ENCODE results near the gene AP3S1. TPM values are rescaled to one million over a fixed set of nuclear protein-coding genes. Genes with fewer than 3 reads are reported as not detected.

Gene AP3S1
- total RNA-seq, 2 experiments from 2014 or later = 33.2 to 33.6 TPM

- ChIA-PET POLR2A (interaction anchor here (1.0 kb wide), 1 partner anchor 204 kb away, joined by 4 read pairs; no protein-coding TSS in a partner anchor), CTCF (interaction anchor here (0.6 to 1.8 kb wide), 4 partner anchors 203 to 570 kb away, joined by 3 to 9 read pairs (median 4); no protein-coding TSS in a partner anchor)
- no peak overlapping the region for H3K27ac ChIP-seq (ENCODE audit: low read depth in 1 of 2, low read length in 2 of 2)
- peaks cover 66% of the 10 kb centered on the region for H3K4me1 Mint-ChIP-seq (ENCODE audit: low read depth)
- H3K27me3 ChIP-seq (ENCODE audit: control insufficient read depth in 1 of 2, insufficient read depth in 2 of 2, low read length in 2 of 2) = no peaks in the 10 kb centered on the region
- H3K9me3 Mint-ChIP-seq = no peaks in the 10 kb centered on the region
- peak in 6 of 14 experiments; percentile 18 to 79 (median 57) for DNase-seq
- peak; percentile 59 for TF ChIP-seq CTCF (IDR thresholded peaks at IDR 0.05)
- H3K27ac Mint-ChIP-seq = peak overlapping the region; percentile 97
- intact Hi-C loops (cut with DNase I, micrococcal nuclease) = loop anchor here (1.0 to 5.0 kb wide), 5 partner anchors 204 to 532 kb away; partner anchors contain the start of gene COMMD10 (in 1 of the 2)
- no peaks in the 10 kb centered on the region for H3K9me3 ChIP-seq (ENCODE audit: control insufficient read depth in 1 of 2, insufficient read depth in 1 of 2, low read length in 2 of 2)
- H3K36me3 ChIP-seq (ENCODE audit: insufficient read depth, low read length) = peaks cover 43% of the 10 kb centered on the region
- H3K4me3 ChIP-seq (ENCODE audit: low read length) = no peak overlapping the region
- H3K27me3 Mint-ChIP-seq = no peaks in the 10 kb centered on the region
- peaks cover 56% of the 10 kb centered on the region for H3K36me3 Mint-ChIP-seq (ENCODE audit: low read depth)
- ATAC-seq (ENCODE audit: poor library complexity) = peak; percentile 37
- peaks cover 25% of the 10 kb centered on the region for H3K4me1 ChIP-seq (ENCODE audit: insufficient read depth, low read length)
- H3K4me3 Mint-ChIP-seq = peak overlapping the region; percentile 98
Measured at GRCh38 chr5:115838885-115839518, 2.7 kb upstream of the AP3S1 start.

GRCh38 chr5:115840873-115841272 lies 862 bp upstream of the AP3S1 start:
- DNase-seq (peak in 1 of 14 experiments; percentile 7), ATAC-seq (ENCODE audit: poor library complexity) (no peak)
- Mint-ChIP-seq H3K4me3 (peak overlapping the region; percentile 98), H3K4me1 (ENCODE audit: low read depth) (peaks cover 76% of the 10 kb centered on the region), H3K36me3 (ENCODE audit: low read depth) (peaks cover 38% of the 10 kb centered on the region), H3K27ac (peak overlapping the region; percentile 97), H3K9me3 (no peaks in the 10 kb centered on the region), H3K27me3 (no peaks in the 10 kb centered on the region)
- CTCF ChIA-PET = no interaction called here
- no peak for TF ChIP-seq CTCF (IDR thresholded peaks at IDR 0.05)
- H3K4me3 ChIP-seq (ENCODE audit: low read length) = peak overlapping the region; percentile 71
- H3K4me1 ChIP-seq (ENCODE audit: insufficient read depth, low read length) = peaks cover 25% of the 10 kb centered on the region
- intact Hi-C loops (cut with DNase I, micrococcal nuclease) = loop anchor here (2.0 to 10.0 kb wide), 6 partner anchors 214 to 674 kb away; partner anchors contain the start of genes FEM1C (in 2 of the 2), CCDC112 (in 1 of the 2), TMED7 (in 1 of the 2) and TRIM36 (in 1 of the 2)
- H3K27me3 ChIP-seq (ENCODE audit: control insufficient read depth in 1 of 2, insufficient read depth in 2 of 2, low read length in 2 of 2) = no peaks in the 10 kb centered on the region
- H3K9me3 ChIP-seq (ENCODE audit: control insufficient read depth in 1 of 2, insufficient read depth in 1 of 2, low read length in 2 of 2) = no peaks in the 10 kb centered on the region
- H3K36me3 ChIP-seq (ENCODE audit: insufficient read depth, low read length) = peaks cover 25% of the 10 kb centered on the region
- H3K27ac ChIP-seq (ENCODE audit: low read depth in 1 of 2, low read length in 2 of 2) = peak overlapping the region; percentile 85 to 97
- POLR2A ChIA-PET = interaction anchor here (1.1 to 2.7 kb wide), 8 partner anchors 13 to 545 kb away, joined by 3 to 16 read pairs (median 8); partner anchors contain the start of genes CCDC112, COMMD10, FEM1C and TMED7

GRCh38 chr5:115842089-115842935 lies 577 bp downstream of the AP3S1 start:
- CTCF ChIA-PET = interaction anchor here (0.7 to 1.7 kb wide), 3 partner anchors 11 to 316 kb away, joined by 3 to 10 read pairs (median 4); no protein-coding TSS in a partner anchor
- POLR2A ChIA-PET = interaction anchor here (0.7 to 2.7 kb wide), 10 partner anchors 7 to 580 kb away, joined by 3 to 16 read pairs (median 5); partner anchors contain the start of genes CCDC112, COMMD10, FEM1C and TMED7
- DNase-seq (peak in 8 of 14 experiments; percentile 2 to 55 (median 21)), ATAC-seq (ENCODE audit: poor library complexity) (no peak)
- Mint-ChIP-seq H3K9me3 (no peaks in the 10 kb centered on the region), H3K27ac (peak overlapping the region; percentile 97), H3K36me3 (ENCODE audit: low read depth) (peaks cover 24% of the 10 kb centered on the region), H3K4me1 (ENCODE audit: low read depth) (peaks cover 71% of the 10 kb centered on the region), H3K4me3 (peak overlapping the region; percentile 99), H3K27me3 (no peaks in the 10 kb centered on the region)
- peak overlapping the region in 1 of 2 donors; percentile 85 for H3K27ac ChIP-seq (ENCODE audit: low read depth in 1 of 2, low read length in 2 of 2)
- H3K4me1 ChIP-seq (ENCODE audit: insufficient read depth, low read length) = peaks cover 25% of the 10 kb centered on the region
- H3K4me3 ChIP-seq (ENCODE audit: low read length) = peak overlapping the region; percentile 71
- peaks cover 10% of the 10 kb centered on the region for H3K36me3 ChIP-seq (ENCODE audit: insufficient read depth, low read length)
- intact Hi-C loops (cut with DNase I, micrococcal nuclease) = loop anchor here (2.0 to 10.0 kb wide), 4 partner anchors 240 to 675 kb away; partner anchors contain the start of genes CCDC112 (in 1 of the 2), FEM1C (in 1 of the 2) and TRIM36 (in 1 of the 2)
- no peaks in the 10 kb centered on the region for H3K27me3 ChIP-seq (ENCODE audit: control insufficient read depth in 1 of 2, insufficient read depth in 2 of 2, low read length in 2 of 2)
- H3K9me3 ChIP-seq (ENCODE audit: control insufficient read depth in 1 of 2, insufficient read depth in 1 of 2, low read length in 2 of 2) = no peaks in the 10 kb centered on the region
- TF ChIP-seq CTCF (IDR thresholded peaks at IDR 0.05) = no peak

Measured in CD4-positive, alpha-beta T cell (primary cell).